NCI-H128 (cell line): ENCODE data around the gene ANAPC15.

Experiments
- DNase-seq: peaks from one replicate; lab custom pipeline; 2025; ENCODE audit not compliant: unreplicated experiment; lab: John Stamatoyannopoulos, UW

ANAPC15 gene

DNA sequence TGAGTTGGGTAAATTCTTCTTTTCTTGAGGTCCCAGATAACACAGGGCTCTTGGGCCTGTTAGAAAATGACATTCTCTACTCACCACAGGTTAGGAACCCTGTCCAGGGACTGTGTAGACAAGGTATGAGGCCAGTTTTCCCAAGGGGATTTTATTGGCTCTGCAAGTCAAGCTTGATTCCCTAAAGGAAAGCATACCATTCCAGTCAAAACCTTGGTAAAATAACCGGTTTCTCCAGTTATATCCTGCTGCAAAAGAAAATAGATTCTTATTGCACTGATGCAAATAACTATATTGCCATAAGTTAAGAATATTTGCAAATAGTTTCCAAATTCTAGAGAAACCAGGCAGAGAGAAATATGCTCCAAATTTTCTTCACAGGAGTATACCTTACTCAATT, 13.5 kb upstream of the ANAPC15 start:
- DNase-seq, result no peak

DNA sequence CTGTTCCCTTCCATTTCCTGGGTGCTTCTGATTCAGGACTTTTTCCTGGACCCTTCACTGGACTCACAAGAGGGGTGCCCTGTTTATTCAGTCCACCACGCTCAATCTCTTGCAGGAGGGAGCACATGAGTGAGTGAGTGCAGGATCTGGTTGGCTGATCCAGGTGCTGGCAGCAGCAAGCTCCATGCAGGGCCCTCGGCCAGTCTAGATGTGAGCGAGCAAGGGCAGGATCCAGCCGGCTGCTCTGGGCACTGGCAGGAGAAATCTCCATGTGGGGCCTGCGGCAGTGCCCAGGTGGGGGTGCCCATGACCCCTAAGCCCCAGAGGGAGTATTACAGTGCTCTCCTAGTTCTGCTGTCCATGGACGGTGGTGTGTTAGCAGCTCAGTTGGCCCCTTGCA, 11.6 kb upstream of the ANAPC15 start:
- no peak for DNase-seq

DNA sequence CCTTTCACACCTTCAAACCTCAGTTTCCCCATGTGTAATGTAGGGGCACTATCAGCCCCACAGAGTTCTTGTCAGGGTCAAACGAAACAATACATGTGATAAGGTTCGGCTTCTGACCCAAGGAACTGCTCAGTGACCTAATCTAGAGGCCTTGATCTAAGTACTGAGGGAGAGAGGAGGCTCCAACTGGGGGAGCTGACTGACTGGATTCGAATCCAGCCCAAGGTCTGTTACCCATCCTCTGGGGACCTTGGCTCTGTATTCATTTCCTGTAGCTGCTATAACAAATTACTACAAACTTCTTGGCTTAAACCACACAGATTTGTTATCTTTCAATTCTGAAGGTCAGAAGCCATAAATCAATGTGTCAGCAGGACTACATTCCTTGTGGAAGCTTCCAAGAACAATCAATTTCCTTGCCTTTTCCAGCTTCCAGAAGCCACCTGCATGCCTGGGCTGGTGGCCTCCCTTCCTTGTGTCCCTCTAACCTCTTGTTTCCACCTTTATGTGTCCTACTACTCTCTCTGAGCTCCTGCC, 10.7 kb upstream of the ANAPC15 start:
- no peak for DNase-seq

GRCh38 chr11:72122607-72123006, 10.1 kb upstream of the ANAPC15 start:
- no peak for DNase-seq

- no peak for DNase-seq
These were observed 8.4 kb upstream of the ANAPC15 start for GRCh38 chr11:72120930-72121329.

DNA sequence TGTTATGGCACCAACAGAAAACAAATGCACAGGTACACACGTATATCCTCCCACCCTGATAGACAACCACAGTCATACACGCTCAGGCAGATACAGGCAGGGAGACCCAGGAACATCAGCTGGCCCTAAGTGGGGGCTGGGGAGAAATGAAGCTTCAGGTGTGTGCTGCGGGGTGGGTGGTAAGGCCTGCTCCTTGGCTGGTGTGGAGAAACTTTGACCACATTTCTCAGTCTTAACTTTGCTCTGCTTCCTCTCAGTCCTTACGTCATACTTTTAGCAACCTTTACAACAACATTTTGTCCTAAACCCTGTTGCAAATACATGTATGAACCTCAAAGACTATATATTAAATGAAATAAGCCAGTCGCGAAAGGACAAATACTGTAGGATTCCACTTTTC, 6.7 kb upstream of the ANAPC15 start:
- DNase-seq, result no peak

GRCh38 chr11:72116019-72116755, 3.7 kb upstream of the ANAPC15 start:
- no peak for DNase-seq

DNA sequence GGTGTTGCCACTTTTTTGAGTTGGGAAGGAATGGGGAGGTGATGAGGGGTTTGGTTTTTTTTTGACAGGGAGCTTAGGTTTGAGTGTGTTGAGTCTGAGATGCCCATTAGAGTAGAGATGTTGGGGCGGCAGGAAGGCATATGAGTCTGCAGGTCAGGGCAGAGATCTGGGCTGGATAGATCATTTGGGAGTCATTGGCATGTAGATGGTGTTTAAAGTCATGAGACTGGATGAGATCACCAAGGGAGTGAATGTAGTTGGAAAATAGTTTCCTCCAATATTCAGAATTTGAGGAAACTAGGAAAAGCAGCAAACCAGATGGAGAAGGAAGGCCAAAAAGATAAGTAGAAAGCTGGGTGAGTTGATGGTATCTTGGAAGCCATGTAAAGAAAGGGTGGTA, 2.1 kb upstream of the ANAPC15 start:
- no peak for DNase-seq

- no peak for DNase-seq
These were observed 698 bp upstream of the ANAPC15 start for GRCh38 chr11:72112978-72113808.

DNA sequence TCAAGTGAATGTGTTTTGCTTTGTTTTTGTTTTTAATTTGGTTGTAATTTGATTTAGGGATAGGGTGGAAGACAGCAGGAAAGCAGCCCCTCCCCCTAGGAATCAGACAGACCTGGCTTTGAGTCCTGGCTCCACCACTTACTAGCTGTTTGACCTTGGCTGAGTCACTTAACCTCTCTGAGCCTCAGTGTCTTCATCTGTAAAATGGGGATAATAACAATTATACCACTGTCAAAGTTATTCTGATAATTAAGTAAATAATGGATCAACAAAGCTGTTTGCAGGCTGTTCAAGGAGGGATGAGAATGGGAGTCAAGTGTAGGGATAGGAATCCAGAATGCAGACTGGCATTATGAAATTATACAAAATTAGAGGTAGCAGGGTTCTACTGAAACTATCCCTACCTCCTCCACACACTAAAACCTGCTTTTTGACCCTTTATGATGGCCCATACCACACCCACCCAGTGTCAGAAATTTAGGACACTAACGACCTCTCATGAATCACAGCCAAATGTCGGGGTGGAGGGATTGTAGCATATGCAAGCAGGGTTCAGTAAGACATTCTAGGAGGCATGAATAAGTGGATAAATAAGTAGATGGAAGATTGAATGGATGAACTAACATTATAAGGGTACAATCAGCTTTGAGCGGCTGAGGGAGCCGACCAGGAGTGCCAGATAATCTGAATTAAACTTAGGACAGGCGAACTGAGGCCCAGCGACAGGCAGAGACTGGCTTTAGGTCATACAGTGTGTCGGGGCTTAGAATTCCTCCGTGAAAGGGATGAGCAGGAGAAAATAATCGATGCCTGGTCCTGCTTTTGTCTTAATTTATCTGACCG, 974 bp downstream of the ANAPC15 start:
- DNase-seq, result no peak

GRCh38 chr11:72105888-72106287, 6.6 kb downstream of the ANAPC15 start, which contains the start of gene TOMT:
Gene TOMT, plus strand, starts transcription at chr11:72105924. Its CDS starts 28 bp downstream, at chr11:72105952.
- no peak for DNase-seq

DNA sequence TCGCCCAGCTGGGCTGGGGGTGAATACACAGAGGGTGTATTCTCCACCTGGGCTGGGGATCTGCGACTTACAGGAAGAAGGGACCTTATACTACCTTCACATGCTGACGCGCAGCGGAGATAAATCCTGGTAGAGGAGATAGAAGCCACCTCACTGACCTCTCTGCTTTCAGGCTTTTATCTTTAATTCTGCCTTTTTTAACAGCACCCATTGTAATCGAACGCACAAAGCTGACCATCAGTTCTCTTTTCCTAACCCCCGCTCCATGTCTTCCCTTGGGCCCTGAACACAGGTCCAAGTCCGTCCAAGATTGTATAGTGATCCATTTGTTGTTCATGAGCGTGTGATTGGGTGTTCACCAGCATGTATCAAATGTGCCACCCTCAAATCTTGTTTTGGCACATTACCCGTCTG, 8.7 kb downstream of the ANAPC15 start:
- DNase-seq, result no peak

- DNase-seq, result peak; percentile 96
These were observed 9.3 kb downstream of the ANAPC15 start, which contains the start of gene LAMTOR1 for GRCh38 chr11:72102946-72103753. Gene LAMTOR1, minus strand, starts transcription at chr11:72103297. Its CDS starts 73 bp downstream, at chr11:72103224.

DNA sequence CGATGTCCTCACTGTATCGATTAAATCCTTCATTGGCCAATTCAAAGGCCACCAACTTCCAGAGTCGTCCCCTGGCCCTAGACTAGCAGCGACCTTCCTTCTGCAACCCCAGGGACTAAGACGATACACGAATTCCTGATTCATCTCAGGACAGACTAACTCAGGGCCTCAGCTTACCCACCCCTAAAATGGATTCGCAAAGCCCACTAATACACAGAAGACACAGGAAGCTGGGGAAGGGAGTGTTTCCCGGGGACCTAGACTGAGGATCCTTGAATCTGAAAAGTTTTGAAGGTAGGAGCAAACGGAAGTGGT, 9.9 kb downstream of the ANAPC15 start:
- no peak for DNase-seq

GRCh38 chr11:72102162-72102561, 10.3 kb downstream of the ANAPC15 start:
- DNase-seq, result no peak

DNA sequence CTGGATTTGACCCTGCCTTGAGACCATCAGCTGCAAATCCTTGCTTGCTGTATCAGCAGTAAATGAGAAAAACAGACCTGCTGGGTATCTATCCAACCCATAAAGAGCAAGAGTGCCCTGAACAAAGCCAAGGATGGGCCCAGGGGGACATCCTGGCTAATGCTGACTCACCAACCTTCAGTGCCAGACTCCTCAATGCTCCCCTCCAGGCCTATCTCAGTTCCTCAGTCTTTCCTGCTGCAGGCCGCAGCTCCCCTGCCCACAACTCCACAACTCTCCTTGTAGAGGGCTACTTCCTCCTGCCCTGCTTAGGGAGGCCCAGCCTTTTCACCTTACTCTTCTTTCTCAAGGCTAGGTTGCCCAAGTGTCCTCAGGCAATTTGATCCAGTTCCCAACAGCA, 12.0 kb downstream of the ANAPC15 start:
- no peak for DNase-seq

GRCh38 chr11:72100009-72100408, 12.5 kb downstream of the ANAPC15 start:
- no peak for DNase-seq

- DNase-seq, result no peak
These were observed 13.8 kb downstream of the ANAPC15 start for GRCh38 chr11:72098741-72099140.

DNA sequence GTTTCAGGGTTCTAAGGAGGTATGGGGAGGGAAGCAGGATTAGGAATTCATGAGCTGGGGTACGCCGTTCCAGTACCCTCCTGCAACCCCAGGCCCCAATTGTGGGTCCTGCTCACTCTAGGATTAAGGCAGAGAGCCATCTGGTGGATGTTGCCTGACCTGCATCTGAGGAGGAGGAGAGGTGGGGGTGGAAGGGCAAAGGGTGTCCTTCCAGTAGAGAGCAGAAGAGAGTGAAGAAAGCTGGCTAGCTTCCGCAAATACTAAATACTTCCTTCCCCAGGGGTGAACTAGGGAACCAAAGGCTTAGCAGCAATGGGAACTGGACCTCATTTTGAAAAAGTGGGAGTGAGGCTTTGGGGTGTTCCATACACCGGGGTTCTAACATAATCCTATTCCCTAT, 21.2 kb downstream of the ANAPC15 start:
- peak; percentile 57 for DNase-seq

- no peak for DNase-seq
These were observed 24.3 kb downstream of the ANAPC15 start for GRCh38 chr11:72088076-72088808.
